HG03432 (cell line): ENCODE data around the gene CPPED1.

Source experiments
- ATAC-seq: cut with Tn5 transposase; IDR thresholded peaks from one replicate; pipeline ENCODE4 v1.9.1; 2021; ENCODE audit warnings: mild to moderate bottlenecking, moderate library complexity; ENCODE audit not compliant: unreplicated experiment

Gene CPPED1

DNA sequence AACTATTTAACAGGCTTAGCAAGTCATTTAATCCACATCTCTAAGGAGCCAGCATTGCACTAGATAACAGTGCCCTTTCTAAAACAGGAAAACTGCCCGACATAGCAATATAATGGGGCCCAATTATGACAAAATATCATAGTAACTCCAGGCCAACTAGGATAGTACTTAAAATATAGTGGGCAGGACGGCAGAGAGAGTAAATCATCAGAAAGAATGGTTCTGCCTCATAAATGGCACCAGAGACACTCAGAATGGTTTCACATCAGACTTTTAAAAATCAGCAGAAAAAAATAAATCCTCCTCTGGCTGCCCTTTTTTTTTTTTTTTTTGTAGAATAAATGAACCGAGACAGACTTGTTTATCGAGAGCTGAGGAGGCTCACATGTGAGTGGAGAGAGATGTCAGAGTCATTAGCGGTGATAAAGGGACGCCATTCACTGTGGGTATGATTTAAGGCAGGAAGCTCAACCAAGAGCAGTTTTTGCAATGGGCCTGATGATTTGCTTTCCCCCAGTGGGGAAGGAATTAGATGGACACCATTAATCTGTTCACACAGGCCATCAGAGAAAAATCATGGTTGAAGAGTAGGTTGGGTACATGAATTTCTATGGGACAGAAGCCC lies 62.6 kb downstream of the CPPED1 start:
- no peak for ATAC-seq

DNA sequence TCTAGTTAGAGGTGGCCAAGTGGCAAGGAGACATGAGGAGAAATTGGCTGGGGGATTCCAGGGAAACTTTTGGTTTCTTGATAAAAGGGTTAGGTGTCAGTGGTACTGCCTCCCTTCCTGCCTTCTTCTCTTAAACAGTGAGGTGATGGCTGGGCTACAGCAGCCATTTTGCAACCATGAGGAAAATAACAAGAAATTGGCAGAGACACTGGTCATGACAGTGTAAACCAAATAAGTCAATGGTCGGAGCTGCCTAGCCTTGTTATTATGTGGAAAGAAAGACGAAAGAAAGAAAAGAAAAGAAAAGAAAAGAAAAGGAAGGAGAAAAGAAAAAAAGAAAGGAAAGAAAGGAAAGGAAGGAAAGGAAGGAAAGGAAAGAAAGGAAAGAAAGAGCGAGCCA lies 63.9 kb downstream of the CPPED1 start:
- no peak for ATAC-seq

DNA sequence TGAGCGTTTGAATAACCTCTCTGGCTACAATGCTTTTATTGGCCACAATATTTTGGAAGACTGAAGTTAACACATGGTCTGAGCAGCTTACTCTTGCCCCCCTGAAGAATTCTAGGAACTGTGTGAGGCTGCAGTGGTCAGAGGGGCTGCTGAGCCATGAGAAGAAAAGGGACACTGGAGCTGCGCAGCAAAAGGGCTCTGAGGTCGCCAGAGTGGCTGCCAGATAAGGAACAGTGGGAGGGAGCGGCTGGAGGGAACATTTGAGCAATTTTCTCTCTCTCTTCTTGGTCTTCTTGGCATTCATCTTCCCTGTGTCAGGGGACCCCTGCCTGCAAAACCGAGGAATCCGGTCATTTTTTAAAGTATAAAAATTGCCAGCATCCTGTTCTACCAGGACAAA lies 66.1 kb downstream of the CPPED1 start:
- ATAC-seq: no peak

DNA sequence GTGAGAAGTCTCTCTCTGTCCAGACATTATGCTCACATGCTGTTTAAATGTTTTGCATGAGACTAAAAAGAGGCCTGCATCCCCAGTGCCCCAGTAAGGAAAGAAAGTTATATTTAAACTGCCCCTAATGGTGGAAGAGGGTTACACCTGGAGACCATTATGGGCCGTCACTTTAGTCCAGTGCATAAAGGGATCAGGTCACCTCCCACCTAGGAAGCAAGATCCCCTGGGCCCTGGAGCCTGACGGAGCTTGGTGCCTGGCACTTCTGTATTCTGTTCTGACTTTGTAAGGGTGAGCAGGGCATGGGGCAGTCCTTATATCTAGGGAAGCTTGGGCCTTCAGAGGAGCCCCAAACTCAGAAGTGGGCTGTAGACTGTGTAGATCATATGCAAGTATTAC lies 67.9 kb downstream of the CPPED1 start:
- ATAC-seq: no peak

DNA sequence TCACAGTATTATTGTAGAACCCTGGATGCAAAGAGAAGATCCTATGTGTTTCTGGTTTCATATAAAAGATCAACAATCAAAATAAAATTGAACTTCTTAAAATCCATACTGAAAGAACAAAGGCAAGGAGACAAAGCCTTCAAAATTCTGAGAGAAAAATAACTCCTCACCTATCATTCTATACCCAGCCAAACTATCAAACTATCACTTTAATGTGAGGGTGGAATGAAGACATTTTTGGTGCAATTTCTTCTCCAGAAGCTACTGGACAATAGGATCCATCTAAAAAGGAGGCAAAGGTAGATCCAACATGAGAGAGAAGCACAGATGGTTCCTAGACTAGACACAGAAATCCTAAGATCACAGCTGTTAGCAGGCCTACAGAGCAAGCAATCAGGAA lies 71.1 kb downstream of the CPPED1 start:
- ATAC-seq: no peak

DNA sequence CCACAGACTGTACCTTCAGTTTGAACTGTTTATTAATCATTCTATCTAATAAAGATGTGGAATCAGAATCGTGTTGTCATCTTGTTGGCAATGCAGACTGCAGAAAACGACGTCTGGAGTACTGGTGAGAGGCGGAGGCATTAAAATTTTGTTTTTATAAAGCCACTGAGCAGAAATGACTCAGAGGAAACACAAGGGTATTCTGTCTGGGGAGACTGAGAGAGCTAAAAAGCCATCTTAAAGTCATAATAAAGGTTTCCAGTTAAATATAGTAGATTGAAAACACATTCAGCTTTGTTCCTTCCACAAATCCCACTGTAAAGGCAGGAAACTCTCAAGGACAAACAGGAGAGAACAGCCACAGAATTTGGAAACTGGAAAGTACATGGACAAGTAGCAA lies 74.2 kb downstream of the CPPED1 start:
- ATAC-seq: no peak

DNA sequence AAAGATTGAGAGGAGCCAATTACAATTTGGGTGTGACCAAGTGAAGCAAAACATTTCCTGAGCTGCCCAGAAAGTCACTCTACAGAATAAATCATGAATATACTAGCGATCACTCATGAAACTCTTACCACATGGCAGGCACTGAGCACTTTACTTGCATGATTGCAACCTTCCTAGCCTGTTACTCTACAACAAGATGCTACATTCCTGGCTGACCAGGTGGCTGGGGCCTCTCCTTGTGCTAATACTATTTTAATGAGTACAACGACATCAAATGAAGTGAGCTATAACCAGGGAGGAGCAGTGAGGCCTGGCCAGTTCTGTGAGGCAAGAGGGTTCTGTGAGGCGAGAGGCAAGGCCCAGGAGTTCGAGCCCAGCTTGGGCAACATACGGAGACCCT lies 75.2 kb downstream of the CPPED1 start:
- ATAC-seq: no peak

DNA sequence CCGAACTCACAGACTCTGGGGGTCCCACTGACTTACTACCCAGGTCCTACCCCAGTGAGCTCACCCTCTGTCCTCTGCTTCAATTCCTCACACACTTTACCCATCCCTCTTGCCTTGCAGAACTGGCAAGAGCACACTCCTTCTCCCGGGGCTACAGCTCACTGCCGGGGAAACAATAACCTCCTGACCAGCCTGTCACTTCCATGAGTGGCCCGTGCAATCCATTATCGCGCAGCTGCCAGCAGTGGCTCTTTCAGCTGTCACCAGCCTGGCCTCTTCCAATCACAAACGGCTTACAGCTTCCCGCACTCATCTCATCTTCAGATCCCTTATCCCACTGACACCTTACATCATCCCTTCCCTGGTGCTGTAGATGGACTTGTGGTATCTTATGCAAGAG lies 79.5 kb downstream of the CPPED1 start:
- ATAC-seq: no peak

DNA sequence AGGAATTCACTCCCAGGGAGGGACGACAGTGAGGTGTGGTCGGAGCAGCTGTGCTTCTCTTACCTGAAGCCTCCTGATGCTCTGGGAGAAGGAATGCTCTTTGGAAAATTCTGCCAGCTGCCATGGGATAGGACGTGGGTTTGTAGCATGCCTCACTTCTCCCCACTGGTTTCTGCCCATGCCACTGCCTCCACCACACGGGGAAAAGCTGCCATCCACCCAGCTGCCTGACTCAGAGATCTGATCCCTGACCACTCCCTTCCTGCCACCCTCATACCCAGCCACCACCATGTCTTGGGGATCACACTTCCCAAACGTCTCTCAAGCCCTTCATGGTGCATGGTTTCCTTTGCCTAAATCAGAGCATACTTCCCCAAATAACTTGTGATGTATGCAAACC lies 80.0 kb downstream of the CPPED1 start:
- ATAC-seq: no peak

DNA sequence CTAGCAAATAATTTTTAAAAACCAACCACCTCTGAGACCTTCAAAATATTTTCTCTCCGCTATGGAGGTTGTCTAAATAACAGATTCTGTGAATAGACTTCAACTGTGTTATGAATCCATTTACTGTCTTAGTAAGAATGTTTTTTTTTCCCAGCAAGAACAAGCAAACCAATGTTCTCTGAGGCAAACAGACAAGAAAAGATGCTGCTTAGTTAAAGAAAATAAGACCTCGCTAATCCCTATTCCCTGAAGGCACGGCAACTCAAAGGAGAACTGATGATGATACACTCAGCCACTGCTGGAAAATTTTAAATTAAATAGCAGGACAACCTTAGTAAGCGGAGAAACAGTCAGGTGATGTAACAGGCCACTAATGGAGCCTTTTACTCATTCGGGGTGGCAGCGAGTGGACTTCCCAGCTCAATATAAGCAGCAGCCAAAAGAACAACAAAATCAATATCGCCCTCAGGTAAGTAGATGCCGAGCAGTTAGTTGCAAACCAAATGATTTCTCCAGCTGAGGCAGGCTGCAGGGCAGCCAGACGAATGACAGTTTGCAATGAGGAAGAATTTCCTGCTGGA lies 81.8 kb downstream of the CPPED1 start:
- no peak for ATAC-seq

DNA sequence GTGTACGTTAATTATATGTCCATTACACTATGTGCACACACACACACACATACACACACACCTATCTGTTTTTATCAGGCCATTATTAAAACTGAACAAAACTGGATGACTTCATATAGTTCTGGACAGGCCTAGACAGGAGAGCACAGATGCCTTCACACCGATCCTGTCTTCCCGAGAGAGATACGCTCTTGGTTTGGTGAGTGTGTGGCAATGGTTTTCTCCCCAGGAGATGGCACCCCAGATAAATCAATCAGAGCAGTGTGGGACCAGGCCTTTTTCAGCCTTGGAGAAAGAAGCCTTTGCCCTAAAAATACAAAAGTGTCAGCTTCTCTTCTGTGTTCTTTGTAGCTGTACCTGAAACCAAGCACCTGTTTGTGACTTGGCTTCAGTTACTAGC lies 83.7 kb downstream of the CPPED1 start:
- ATAC-seq: no peak

DNA sequence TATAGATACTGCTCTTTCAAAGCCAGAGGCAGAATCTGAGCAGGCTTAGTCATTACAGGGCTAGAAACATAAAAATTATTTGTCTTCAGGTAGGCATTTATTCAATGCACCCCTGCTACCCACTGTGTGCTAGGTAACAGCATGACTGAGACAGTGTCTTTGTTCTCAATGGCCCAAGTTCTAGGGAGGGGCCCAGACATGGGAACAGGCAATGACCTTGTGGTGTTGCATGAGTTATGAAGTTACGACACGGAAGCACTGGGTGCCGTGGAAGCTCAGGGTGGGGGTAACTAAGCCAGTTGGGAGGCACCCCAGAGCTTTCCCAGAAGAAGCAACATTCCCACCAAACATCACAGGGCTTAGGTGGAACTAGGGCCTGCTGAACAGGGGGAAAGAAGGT lies 87.0 kb downstream of the CPPED1 start:
- ATAC-seq: no peak

DNA sequence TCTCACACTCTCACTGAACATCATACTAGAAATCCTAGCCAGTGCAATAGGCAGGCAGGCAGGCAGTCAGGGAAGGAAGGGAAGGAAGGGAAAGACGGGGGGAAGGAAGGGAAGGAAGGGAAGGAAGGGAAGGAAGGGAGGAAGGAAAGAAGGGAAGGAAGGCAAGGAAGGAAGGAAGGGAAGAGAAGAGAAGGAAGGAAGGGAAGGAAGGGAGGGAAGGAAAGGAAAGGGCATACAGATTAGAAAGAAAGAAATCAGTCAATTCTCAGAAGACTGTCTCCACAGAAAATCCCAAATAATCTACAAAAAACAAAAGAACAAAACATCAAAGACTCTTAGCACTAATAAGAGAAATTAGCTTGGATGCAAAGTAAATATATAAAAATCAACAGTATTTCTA lies 93.9 kb downstream of the CPPED1 start:
- no peak for ATAC-seq

DNA sequence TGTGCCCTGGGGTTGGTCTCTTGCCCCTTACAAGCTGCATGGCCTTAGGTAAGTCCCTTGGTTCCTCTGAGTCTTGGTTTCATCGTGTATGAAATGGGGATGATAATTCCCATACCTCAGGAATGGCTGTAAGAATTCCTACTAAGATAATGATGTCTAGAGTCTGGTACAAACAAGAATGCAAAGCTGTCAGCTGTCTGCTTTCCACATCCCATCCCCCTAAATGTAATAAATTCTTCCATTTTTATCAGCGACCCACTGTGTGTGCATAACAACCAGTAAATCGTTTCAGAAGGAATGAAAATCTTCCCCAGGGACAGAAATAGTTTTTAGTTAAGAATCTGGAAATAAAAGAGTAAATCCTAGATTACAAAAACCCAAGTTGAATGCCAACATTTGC lies 95.4 kb downstream of the CPPED1 start:
- ATAC-seq: no peak

DNA sequence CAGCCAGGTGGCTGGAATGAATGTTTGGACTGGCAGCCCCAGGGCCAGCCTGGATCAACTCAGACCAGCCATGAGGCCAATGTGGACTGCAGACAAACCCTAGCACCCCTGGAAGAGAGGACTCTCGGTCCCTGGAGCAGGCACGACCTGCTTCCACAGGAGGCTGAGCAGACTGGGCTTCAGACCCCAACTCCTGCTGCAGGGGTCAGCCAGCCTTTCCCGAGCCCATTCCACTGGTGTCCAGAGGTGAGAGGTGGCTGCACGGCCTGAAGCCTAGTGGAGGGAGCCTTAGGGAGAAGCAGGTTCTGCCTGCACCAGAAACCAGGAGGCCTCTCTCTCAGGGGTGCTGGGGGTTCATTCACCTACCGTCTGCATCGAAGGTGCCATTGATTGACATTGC lies 97.1 kb downstream of the CPPED1 start:
- no peak for ATAC-seq

DNA sequence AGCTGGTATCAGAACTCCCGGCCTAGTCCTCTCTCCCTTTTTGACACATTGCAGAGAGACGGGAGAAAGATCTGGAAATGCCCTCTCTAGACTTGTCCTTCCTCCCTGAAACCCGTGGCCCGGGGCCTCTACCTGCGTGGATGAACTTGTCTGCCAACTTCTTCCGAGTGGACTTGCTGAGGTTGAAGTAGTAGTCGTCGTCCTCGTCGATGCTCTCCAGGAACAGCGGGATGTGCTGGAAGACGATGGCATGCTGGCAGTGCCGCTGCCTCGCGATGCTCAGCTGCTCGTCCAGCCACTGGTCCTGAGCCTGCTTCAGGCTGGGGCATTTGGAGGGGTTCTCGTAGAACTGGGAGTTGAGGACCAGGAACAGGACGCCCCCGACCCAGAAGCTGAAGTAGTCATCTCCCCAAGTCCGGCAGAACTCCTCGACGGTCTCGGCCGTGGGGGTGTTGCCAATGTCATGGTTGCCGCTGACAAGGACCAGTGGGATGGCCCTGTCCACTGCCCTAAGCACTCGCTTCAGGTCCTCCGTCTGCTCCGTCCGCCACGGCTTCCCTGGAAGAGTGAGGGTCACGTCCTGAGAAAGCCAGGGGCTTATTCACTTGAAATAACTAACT lies 99.1 kb downstream of the CPPED1 start:
- no peak for ATAC-seq

DNA sequence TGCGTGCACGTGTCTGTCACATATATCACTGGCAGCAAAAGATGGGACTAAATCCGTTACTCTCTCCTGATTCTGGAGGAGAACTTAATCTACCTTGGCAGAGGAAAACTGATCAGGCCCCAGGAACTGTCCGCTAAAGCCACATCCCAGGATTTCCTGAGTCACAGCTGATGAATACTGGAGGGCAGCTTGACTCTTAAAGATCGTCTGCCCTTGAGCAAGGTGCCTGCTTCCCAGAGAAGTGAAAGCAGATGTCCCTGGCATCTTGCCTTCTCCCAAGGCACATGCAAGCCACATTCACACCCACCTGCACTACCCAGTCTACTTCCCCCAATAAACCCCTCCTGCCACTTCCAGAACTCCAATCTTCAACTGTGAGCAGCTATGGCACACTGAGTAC lies 99.8 kb downstream of the CPPED1 start:
- ATAC-seq: no peak

DNA sequence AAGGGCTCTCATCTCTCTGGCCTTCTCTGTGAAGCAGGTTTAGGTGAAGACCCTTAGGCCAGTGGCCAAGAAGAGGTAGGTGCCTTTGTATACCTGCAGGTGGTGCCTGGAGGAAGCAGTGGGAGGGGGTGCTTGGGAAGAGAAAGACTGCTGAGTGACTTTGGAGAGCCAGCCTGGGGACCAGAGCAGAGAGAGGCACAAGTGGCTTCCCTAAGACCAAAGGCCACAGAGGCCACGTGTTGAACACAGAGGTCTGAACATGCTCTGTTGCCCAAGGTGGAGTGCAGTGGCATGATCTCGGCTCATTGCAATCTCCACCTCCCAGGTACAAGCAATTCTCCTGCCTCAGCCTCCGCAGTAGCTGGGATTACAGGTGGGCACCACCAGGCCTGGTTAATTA lies 103.5 kb downstream of the CPPED1 start:
- no peak for ATAC-seq

DNA sequence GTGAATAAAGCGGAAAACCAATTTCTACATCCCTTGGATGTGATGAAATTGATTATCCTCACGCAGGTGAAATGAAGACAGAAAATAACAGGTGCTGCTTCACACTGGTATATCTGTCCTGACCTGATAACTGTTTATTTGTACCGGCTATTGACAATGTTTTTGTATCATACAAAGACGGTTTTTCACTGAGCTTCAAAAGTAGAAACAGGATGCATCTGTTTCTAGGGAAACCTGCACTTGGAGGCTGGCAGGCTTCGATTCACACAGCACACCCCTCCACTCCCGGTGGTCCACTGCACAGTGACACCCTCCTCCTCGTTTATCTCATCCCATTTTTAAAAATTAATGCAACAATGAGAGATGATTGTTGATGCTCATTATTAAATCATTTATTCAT lies 104.5 kb downstream of the CPPED1 start:
- ATAC-seq: no peak

DNA sequence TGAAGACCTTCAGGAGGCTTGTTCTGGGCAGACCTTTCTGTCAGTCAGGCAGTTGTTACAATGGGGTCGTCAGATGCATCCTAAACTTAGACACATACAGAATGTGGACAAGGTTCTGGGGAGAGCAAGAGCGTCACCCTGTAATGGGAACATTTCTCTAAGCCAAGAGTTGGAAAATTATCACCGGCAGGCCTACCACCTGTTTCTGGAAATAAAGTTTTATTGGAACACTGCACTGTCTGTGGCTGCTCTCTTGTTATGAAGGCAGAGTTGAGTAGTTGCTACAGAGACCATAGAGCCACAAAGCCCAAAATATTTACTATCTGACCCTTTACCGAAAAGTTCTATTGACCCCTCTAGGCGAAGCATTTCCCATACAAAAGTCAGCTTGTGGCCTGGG lies 106.2 kb downstream of the CPPED1 start:
- no peak for ATAC-seq

DNA sequence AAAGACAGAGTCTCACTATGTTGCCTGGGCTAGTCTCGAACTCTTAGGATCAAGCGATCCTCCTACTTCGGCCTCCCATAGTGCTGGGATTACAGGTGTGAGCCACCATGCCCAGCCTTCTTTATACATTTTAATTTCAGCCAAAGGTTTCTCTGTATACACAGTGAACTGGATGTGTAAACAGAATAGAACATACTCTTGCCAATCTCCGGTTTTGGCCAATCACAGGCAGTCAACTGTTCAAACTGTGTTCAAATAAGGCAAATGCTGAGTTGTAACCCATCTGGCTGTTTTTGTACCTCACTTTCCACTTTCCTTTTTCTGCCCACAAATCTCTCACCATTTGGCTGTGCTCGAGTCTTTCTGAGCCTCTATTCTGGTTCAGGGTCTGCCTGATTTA lies 108.2 kb downstream of the CPPED1 start:
- no peak for ATAC-seq

DNA sequence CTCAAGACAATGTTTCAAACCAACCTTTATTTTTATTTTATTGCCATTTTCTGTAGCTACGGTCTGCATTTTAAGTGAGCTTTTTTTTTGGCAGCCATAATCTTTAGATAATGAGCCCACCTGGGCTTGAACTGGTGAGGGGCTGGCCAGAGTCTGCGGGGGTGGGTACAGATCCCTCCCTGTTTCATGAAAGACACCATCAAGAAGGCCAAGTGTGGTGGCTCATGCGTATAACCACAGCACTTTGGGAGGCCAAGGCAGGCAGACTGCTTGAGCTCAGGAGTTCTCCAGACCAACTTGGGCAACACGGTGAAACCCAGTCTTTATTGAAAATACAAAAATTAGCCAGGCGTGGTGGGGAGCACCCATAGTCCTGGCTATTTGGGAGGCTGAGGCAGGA lies 113.7 kb downstream of the CPPED1 start:
- ATAC-seq: no peak
